ENCODE results near the gene SLC35E2B. TPM values are rescaled to one million over a fixed set of nuclear protein-coding genes. Genes with fewer than 3 reads are reported as not detected.

The SLC35E2B gene
- polyA plus RNA-seq, 1 donor from 2014 or later: 93.2 TPM

- Histone ChIP-seq H2AFZ (ENCODE audit: low read depth, low read length) (no peak overlapping the region), H3K4me2 (ENCODE audit: low read length) (no peak overlapping the region), H3K4me3 (ENCODE audit: low read length) (no peak overlapping the region), H3K9me3 (ENCODE audit: low read length) (no peaks in the 10 kb centered on the region), H3K27me3 (ENCODE audit: insufficient read depth, low read depth, low read length) (no peaks in the 10 kb centered on the region), H3K9ac (ENCODE audit: low read length) (no peak overlapping the region), H3K79me2 (replicated peaks; ENCODE audit: insufficient read depth, low read length) (no peaks in the 10 kb centered on the region), H3K36me3 (ENCODE audit: insufficient read depth, low read length) (no peaks in the 10 kb centered on the region), H3K27ac (ENCODE audit: low read length) (no peak overlapping the region), H3F3A (ENCODE audit: insufficient read depth, low read length, poor library complexity, severe bottlenecking) (no peaks in the 10 kb centered on the region), H3K9me2 (ENCODE audit: insufficient read depth, low read length) (no peaks in the 10 kb centered on the region), H4K20me1 (ENCODE audit: insufficient read depth) (no peaks in the 10 kb centered on the region)
- TF ChIP-seq POLR2AphosphoS5 (IDR thresholded peaks at IDR 0.05): no peak
- TF ChIP-seq EZH2 (IDR thresholded peaks at IDR 0.05; ENCODE audit: borderline replicate concordance, insufficient read depth, low read length, poor library complexity, severe bottlenecking): no peak
- TF ChIP-seq REST (IDR thresholded peaks at IDR 0.05; ENCODE audit: borderline replicate concordance): no peak
- TF ChIP-seq MXI1 (conservative IDR thresholded peaks at IDR 0.05; ENCODE audit: poor library complexity, severe bottlenecking): no peak
- no peak for TF ChIP-seq CTCF (IDR thresholded peaks at IDR 0.05; ENCODE audit: poor library complexity, severe bottlenecking)
- no peak for TF ChIP-seq EP300 (conservative IDR thresholded peaks at IDR 0.05; ENCODE audit: poor library complexity, severe bottlenecking)
- TF ChIP-seq TAF1 (IDR thresholded peaks at IDR 0.05; ENCODE audit: low read depth): no peak
- TF ChIP-seq RAD21 (conservative IDR thresholded peaks at IDR 0.05): no peak
- TF ChIP-seq SMC3 (conservative IDR thresholded peaks at IDR 0.05; ENCODE audit: poor library complexity): no peak
These were observed 71.2 kb downstream of the SLC35E2B start for GRCh38 chr1:1621173-1622009.

- TF ChIP-seq RAD21 (conservative IDR thresholded peaks at IDR 0.05) (no peak), EP300 (conservative IDR thresholded peaks at IDR 0.05; ENCODE audit: poor library complexity, severe bottlenecking) (no peak), CTCF (IDR thresholded peaks at IDR 0.05; ENCODE audit: poor library complexity, severe bottlenecking) (no peak)
- Histone ChIP-seq H4K20me1 (ENCODE audit: insufficient read depth) (no peaks in the 10 kb centered on the region), H3K9ac (ENCODE audit: low read length) (no peak overlapping the region), H3K36me3 (ENCODE audit: insufficient read depth, low read length) (no peaks in the 10 kb centered on the region), H3K9me2 (ENCODE audit: insufficient read depth, low read length) (no peaks in the 10 kb centered on the region), H3K4me3 (ENCODE audit: low read length) (no peak overlapping the region), H2AFZ (ENCODE audit: low read depth, low read length) (no peak overlapping the region), H3F3A (ENCODE audit: insufficient read depth, low read length, poor library complexity, severe bottlenecking) (no peaks in the 10 kb centered on the region), H3K4me2 (ENCODE audit: low read length) (no peak overlapping the region), H3K27me3 (ENCODE audit: insufficient read depth, low read depth, low read length) (no peaks in the 10 kb centered on the region), H3K27ac (ENCODE audit: low read length) (no peak overlapping the region), H3K79me2 (replicated peaks; ENCODE audit: insufficient read depth, low read length) (no peaks in the 10 kb centered on the region), H3K9me3 (ENCODE audit: low read length) (no peaks in the 10 kb centered on the region)
These were observed 72.0 kb downstream of the SLC35E2B start for GRCh38 chr1:1620433-1621139.
